Nephron progenitor cell (in vitro differentiated cells): ENCODE results near the gene SFMBT2.

Source experiments
- DNase-seq: peaks from one replicate; pipeline ENCODE4 v3.0.0; 2021
- H3K27ac Mint-ChIP-seq: 2 replicates; pipeline ENCODE4 v1.8.0; 2021; ENCODE audit warnings: mild to moderate bottlenecking, moderate library complexity, mixed read lengths
- H3K27me3 Mint-ChIP-seq: 2 replicates; pipeline ENCODE4 v1.8.0; 2021; ENCODE audit warnings: mild to moderate bottlenecking, low read depth, mixed read lengths; ENCODE audit not compliant: poor library complexity
- H3K36me3 Mint-ChIP-seq: 2 replicates; pipeline ENCODE4 v1.8.0; 2021; ENCODE audit warnings: low read depth, mixed read lengths
- H3K4me1 Mint-ChIP-seq: 2 replicates; pipeline ENCODE4 v1.8.0; 2021; ENCODE audit warnings: mixed read lengths
- H3K4me3 Mint-ChIP-seq: 2 replicates; pipeline ENCODE4 v1.8.0; 2021; ENCODE audit warnings: mild to moderate bottlenecking, moderate library complexity, mixed read lengths
- H3K9me3 Mint-ChIP-seq: 2 replicates; pipeline ENCODE4 v1.8.0; 2021; ENCODE audit warnings: mild to moderate bottlenecking, moderate library complexity, mixed read lengths
- CTCF ChIP-seq: fragments of 200-600 bp; sonication (generic); IDR thresholded peaks from 2 replicates; pipeline ENCODE4 v1.5.0; 2021; ENCODE audit warnings: antibody characterized with exemption

The SFMBT2 gene

DNA sequence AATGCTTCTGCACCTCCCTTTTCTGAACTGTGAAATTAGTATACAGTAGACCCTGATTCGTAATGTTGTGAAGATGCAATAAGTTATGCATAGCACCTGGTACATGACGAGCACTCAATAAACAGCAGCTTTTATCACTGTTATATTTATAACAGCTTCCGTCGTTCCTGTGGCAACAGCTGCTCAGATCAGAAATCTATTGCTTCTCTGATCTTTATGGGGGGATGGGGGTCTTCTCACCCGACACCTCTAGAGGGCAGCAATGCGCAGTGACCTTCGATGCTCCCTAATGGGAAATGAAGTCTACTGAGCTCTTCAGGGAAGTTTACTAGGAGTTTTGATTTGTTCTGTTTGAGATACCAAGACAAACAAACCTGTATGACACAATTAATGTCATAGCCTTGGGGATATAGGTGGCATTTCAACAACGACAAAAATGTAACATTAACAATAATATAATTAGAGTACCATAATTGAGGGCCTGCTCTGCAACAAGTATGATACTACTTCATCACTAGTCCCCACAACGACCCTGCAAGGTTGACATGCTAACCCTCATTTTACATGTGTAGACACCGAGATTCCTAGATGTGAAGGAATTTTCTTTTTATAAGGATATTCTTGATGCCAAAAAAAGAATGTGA, 289.6 kb downstream of the SFMBT2 start:
- H3K36me3 Mint-ChIP-seq = no peaks in the 10 kb centered on the region
- no peak overlapping the region for H3K27ac Mint-ChIP-seq
- H3K9me3 Mint-ChIP-seq = peaks cover 7% of the 10 kb centered on the region
- H3K27me3 Mint-ChIP-seq = peaks cover 26% of the 10 kb centered on the region
- H3K4me1 Mint-ChIP-seq = no peaks in the 10 kb centered on the region
- TF ChIP-seq CTCF = peak; percentile 84
- no peak overlapping the region for H3K4me3 Mint-ChIP-seq
- DNase-seq = peak; percentile 79

DNA sequence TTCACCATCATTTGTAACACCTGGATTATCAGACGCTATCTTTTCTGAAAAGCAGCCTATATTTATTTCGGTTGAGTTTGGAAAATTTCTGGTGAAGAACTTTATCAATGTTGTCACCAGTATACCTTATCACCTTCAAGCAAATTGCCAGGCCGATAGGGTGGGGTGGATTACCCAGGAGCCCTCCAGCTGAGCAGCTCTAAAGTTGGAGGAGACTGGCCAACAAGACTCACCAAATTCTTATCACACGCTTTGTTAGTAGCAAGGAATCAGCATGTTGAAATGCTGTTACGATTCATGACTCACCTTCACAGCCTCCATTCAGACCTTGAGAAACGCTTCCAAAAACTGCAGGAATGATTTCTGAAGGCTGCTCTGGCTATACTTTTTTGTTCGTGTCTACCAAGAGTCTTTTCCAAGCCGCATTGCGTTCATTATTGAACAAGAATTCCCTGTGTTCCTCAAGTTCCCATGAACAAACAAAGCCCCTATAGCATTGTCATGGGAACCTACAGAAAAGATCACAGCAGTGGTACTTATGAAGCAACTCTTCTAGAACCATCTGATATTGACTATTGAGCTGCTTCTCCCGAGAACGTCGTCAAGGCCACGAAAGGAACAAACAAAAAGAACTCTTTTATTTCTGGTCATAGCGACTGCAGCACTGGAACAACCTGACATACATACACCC, 291.4 kb downstream of the SFMBT2 start:
- no peaks in the 10 kb centered on the region for H3K4me1 Mint-ChIP-seq
- no peaks in the 10 kb centered on the region for H3K9me3 Mint-ChIP-seq
- no peak for DNase-seq
- peaks cover 16% of the 10 kb centered on the region for H3K27me3 Mint-ChIP-seq
- H3K4me3 Mint-ChIP-seq = no peak overlapping the region
- no peaks in the 10 kb centered on the region for H3K36me3 Mint-ChIP-seq
- H3K27ac Mint-ChIP-seq = no peak overlapping the region
- no peak for TF ChIP-seq CTCF

DNA sequence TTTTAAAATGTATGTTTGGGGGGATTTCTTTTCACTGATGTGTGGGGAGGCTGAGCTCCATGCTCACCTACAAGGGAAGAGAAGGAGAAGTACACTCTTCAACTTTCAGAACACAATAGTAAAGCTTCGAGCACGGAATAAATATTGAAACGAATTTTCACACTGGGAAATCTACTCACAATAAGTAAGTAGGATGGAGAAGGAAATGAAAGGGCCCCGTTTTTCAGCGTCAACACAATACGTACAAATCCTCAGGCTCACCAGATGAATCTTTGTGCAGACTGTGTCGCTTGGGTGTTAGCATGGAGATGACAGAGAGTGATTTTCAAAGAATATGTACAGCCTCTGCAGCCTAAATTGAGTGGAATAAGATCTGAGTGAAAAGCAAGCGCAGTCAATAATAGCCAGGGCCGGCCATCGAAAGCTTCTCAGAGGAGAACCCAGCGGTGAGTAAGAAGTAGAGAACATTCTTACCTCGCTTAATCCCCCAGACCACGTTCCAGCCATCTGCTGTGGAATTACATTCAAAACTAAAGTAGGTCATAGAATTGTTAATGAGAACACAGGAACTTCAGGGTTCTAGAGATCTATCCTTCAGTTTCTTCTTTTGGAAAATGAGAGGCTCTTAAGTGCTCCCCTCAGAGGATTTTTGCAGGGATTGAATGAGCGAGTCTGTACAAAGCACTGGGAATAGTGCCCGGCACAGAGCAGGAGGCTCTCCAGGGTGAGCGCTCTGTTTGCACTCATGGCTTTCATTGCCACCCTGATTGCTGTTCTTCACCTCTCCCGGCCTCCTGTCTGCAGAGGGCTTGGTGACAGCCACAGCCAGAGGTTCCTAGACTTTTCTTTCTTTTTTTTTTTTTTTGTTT, 292.8 kb downstream of the SFMBT2 start:
- no peaks in the 10 kb centered on the region for H3K9me3 Mint-ChIP-seq
- no peak for TF ChIP-seq CTCF
- H3K36me3 Mint-ChIP-seq = no peaks in the 10 kb centered on the region
- no peaks in the 10 kb centered on the region for H3K4me1 Mint-ChIP-seq
- no peak for DNase-seq
- H3K4me3 Mint-ChIP-seq = no peak overlapping the region
- no peak overlapping the region for H3K27ac Mint-ChIP-seq
- peaks cover 9% of the 10 kb centered on the region for H3K27me3 Mint-ChIP-seq

DNA sequence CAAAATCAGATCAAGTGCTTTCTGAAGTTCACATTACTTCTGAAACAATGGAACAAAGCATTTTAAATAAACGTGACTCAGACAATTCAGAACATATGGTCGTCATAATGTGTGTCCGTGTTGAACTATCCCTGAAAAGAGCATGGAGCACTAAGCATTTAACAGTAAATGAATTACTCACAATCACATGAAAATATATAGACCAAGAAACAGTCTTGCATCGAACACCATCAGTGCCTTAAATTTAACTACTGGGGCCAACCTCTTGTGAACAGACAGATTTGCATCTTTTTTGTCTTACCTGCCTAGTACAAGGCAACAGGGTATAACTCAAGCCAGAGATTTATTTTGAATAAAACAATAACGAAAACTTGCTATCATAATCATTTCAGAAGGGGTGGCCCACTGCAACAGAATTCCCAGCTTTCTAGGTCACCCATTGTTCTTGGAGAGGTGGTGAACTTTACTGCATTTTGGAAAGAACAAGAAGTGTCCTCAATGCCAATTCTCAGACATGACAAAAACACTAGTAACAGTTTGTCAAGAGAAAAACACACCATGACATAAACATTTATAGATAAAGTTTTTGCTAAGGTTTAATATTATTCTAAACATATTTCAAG, 293.5 kb downstream of the SFMBT2 start:
- Mint-ChIP-seq H3K27me3 (peaks cover 9% of the 10 kb centered on the region), H3K4me3 (no peak overlapping the region), H3K4me1 (no peaks in the 10 kb centered on the region), H3K9me3 (no peaks in the 10 kb centered on the region), H3K36me3 (no peaks in the 10 kb centered on the region), H3K27ac (no peak overlapping the region)
- no peak for DNase-seq
- no peak for TF ChIP-seq CTCF

DNA sequence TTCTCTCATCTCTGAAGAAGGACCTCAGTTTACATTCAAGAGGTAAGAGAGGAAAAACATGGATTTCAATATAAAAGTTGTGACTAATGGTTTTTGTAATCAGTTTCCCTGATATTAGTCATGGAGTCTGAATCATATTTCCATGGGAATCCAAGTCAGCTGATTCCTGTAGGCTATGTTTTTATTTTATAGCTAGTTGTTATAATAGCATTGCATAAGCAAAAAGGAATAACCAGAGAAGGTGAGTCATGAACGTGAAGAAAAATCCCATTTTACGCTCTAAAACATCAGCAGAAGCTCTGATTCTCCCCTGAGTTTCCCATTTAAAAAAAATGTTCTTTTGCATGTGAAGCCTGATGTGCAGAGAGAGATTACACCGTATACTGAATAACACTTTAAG, 299.3 kb downstream of the SFMBT2 start:
- no peak overlapping the region for H3K27ac Mint-ChIP-seq

More for the DNA sequence above, 299.3 kb downstream of the SFMBT2 start:
- Mint-ChIP-seq H3K36me3 (no peaks in the 10 kb centered on the region), H3K9me3 (peaks cover 21% of the 10 kb centered on the region), H3K4me3 (no peak overlapping the region), H3K4me1 (no peaks in the 10 kb centered on the region), H3K27me3 (no peaks in the 10 kb centered on the region)
- no peak for TF ChIP-seq CTCF
- no peak for DNase-seq
